ENCODE measurements around the gene SDK2.

- no peak for TF ChIP-seq CTCF (IDR thresholded peaks at IDR 0.05)
- TF ChIP-seq POLR2A (IDR thresholded peaks at IDR 0.05) = no peak
- TF ChIP-seq EP300 (IDR thresholded peaks at IDR 0.05) = no peak
These were observed 41.9 kb upstream of the SDK2 start for GRCh38 chr17:73686126-73686525.

Measured in ovary (tissue), 3 donors.